PFSK-1 (cell line): ENCODE results near the gene GM2A.

Experiments used
- POLR2AphosphoS5 ChIP-seq: IDR thresholded peaks from 2 replicates; pipeline ENCODE4 v1.6.1; 2012; ENCODE audit warnings: low read depth, mild to moderate bottlenecking, control low read depth, low read length, moderate library complexity
- TF ChIP-seq, protein P1 (sequence below), 2 experiments: IDR thresholded peaks; 2 replicates each; pipeline versions ENCODE4 v1.6.1 to v1.8.0; 2011 to 2012; ENCODE audit warnings: low read depth in 2 of 2, low read length in 2 of 2, control low read depth in 1 of 2, inconsistent platforms in 1 of 2, mild to moderate bottlenecking in 1 of 2, moderate library complexity in 1 of 2; ENCODE audit not compliant: insufficient read depth in 1 of 2

DNA sequence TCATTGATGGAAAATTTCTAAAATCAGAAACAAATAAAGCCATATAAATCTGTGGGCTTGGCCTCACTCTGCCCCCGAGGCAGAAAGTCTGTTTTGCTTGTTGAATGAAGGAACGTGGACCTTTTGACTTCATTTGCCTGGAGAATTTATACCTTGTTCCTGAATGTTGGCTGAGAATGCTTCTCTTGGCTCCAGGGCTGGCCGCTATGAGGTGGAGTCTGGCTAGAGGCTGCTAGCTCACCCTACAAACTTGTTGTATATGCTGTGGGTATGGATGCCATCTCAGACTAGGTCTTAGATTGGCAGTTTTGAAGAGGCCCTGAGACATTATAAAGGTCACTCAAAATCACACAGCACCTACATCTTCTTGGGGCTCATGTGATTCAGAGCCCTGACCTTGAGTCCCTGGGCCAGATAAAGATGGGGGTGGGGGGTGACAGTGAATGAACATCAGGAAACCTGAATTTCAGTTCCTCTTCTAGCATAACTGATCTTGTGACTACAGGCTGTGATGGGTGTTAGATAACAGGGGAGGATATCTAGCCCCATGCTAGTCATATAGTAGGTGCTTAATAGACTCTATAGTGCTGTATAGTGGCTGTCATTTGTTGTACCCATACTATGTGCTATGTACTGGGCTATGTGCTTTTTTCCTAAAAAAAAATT, 2.8 kb downstream of the GM2A start:
- TF ChIP-seq, protein P1, sequence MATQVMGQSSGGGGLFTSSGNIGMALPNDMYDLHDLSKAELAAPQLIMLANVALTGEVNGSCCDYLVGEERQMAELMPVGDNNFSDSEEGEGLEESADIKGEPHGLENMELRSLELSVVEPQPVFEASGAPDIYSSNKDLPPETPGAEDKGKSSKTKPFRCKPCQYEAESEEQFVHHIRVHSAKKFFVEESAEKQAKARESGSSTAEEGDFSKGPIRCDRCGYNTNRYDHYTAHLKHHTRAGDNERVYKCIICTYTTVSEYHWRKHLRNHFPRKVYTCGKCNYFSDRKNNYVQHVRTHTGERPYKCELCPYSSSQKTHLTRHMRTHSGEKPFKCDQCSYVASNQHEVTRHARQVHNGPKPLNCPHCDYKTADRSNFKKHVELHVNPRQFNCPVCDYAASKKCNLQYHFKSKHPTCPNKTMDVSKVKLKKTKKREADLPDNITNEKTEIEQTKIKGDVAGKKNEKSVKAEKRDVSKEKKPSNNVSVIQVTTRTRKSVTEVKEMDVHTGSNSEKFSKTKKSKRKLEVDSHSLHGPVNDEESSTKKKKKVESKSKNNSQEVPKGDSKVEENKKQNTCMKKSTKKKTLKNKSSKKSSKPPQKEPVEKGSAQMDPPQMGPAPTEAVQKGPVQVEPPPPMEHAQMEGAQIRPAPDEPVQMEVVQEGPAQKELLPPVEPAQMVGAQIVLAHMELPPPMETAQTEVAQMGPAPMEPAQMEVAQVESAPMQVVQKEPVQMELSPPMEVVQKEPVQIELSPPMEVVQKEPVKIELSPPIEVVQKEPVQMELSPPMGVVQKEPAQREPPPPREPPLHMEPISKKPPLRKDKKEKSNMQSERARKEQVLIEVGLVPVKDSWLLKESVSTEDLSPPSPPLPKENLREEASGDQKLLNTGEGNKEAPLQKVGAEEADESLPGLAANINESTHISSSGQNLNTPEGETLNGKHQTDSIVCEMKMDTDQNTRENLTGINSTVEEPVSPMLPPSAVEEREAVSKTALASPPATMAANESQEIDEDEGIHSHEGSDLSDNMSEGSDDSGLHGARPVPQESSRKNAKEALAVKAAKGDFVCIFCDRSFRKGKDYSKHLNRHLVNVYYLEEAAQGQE (IDR thresholded peaks at IDR 0.05; ENCODE audit: insufficient read depth in 1 of 2, low read depth in 2 of 2, low read length in 2 of 2): no peak
- no peak for TF ChIP-seq POLR2AphosphoS5
